GM23338 (cell line): ENCODE measurements around the gene CMIP. TPM values are rescaled to one million over a fixed set of nuclear protein-coding genes. Genes with fewer than 3 reads are reported as not detected.

Source experiments
- ATAC-seq: fragments of 200-7000 bp; cut with Tn5 transposase; 3 replicates; pipeline ENCODE4 v1.9.1; 2020
- DNase-seq: peaks from one replicate; pipeline ENCODE4 v3.0.0-alpha.2; 2015; ENCODE audit warnings: low spot score
- H2AFZ ChIP-seq: fragments of 200-600 bp; sonication (generic); 2 replicates; pipeline ENCODE4 v1.8.0; 2016; ENCODE audit warnings: antibody characterized with exemption, mild to moderate bottlenecking, moderate library complexity
- H3F3A ChIP-seq: fragments of 200-600 bp; sonication (generic); replicated peaks from 2 replicates; pipeline ENCODE4 v1.8.0; 2017; ENCODE audit warnings: antibody characterized with exemption, mixed run types, low read depth
- H3K27ac ChIP-seq: fragments of 200-600 bp; sonication (generic); 2 replicates; pipeline ENCODE4 v1.6.1; 2016; ENCODE audit warnings: low read depth
- H3K27me3 ChIP-seq: fragments of 200-600 bp; sonication (generic); 2 replicates; pipeline ENCODE4 v1.8.0; 2016; ENCODE audit warnings: mild to moderate bottlenecking, mixed run types, moderate library complexity; ENCODE audit not compliant: insufficient read depth
- H3K36me3 ChIP-seq: fragments of 200-600 bp; sonication (generic); 2 replicates; pipeline ENCODE4 v1.8.0; 2016; ENCODE audit warnings: mild to moderate bottlenecking; ENCODE audit not compliant: insufficient read depth
- H3K4me1 ChIP-seq: fragments of 200-600 bp; sonication (generic); 2 replicates; pipeline ENCODE4 v1.8.0; 2016; ENCODE audit warnings: mild to moderate bottlenecking, moderate library complexity; ENCODE audit not compliant: insufficient read depth
- H3K4me2 ChIP-seq: fragments of 200-600 bp; sonication (generic); 2 replicates; pipeline ENCODE4 v1.7.1; 2017; ENCODE audit warnings: mixed run types
- H3K4me3 ChIP-seq: fragments of 200-600 bp; sonication (generic); 2 replicates; pipeline ENCODE4 v1.6.1; 2016; ENCODE audit warnings: mixed run types
- H3K79me2 ChIP-seq: fragments of 200-600 bp; sonication (generic); replicated peaks from 2 replicates; pipeline ENCODE4 v1.8.0; 2017; ENCODE audit warnings: mild to moderate bottlenecking; ENCODE audit not compliant: insufficient read depth
- H3K9me2 ChIP-seq: fragments of 200-600 bp; sonication (generic); 2 replicates; pipeline ENCODE4 v1.8.0; 2017; ENCODE audit not compliant: insufficient read depth
- H4K20me1 ChIP-seq: fragments of 200-600 bp; sonication (generic); replicated peaks from 2 replicates; pipeline ENCODE4 v1.8.0; 2017; ENCODE audit warnings: mild to moderate bottlenecking; ENCODE audit not compliant: insufficient read depth
- H3K27ac Mint-ChIP-seq: 2 replicates; pipeline ENCODE4 v1.8.0; 2020; ENCODE audit warnings: inconsistent platforms, mild to moderate bottlenecking, moderate library complexity, mixed read lengths
- H3K27me3 Mint-ChIP-seq: 3 replicates; pipeline ENCODE4 v1.8.0; 2022; ENCODE audit warnings: low read depth, mild to moderate bottlenecking, moderate library complexity, mixed read lengths, inconsistent platforms; ENCODE audit not compliant: insufficient read depth, poor library complexity
- H3K36me3 Mint-ChIP-seq: 3 replicates; pipeline ENCODE4 v1.8.0; 2021; ENCODE audit warnings: low read depth, mild to moderate bottlenecking, inconsistent platforms, moderate library complexity, mixed read lengths
- H3K4me1 Mint-ChIP-seq: 3 replicates; pipeline ENCODE4 v1.8.0; 2020; ENCODE audit warnings: mild to moderate bottlenecking, inconsistent platforms, mixed read lengths
- H3K4me3 Mint-ChIP-seq: 3 replicates; pipeline ENCODE4 v1.8.0; 2021; ENCODE audit warnings: moderate library complexity, mild to moderate bottlenecking, inconsistent platforms, mixed read lengths
- H3K9me3 Mint-ChIP-seq: 3 replicates; pipeline ENCODE4 v1.8.0; 2020; ENCODE audit warnings: moderate library complexity, mild to moderate bottlenecking, inconsistent platforms, mixed read lengths
- CREB1 ChIP-seq: fragments of 250-450 bp; sonication (Bioruptor Pico); IDR thresholded peaks from 2 replicates; pipeline ENCODE4 v1.5.0; 2020; ENCODE audit warnings: low read depth, mild to moderate bottlenecking, moderate library complexity
- EZH2 ChIP-seq: fragments of 200-600 bp; sonication (generic); IDR thresholded peaks from one replicate; pipeline ENCODE4 v1.8.0; 2017; ENCODE audit warnings: antibody characterized with exemption, mild to moderate bottlenecking, low read depth; ENCODE audit not compliant: unreplicated experiment
- EZH2phosphoT487 ChIP-seq: fragments of 200-600 bp; sonication (generic); IDR thresholded peaks from one replicate; pipeline ENCODE4 v1.8.1; 2018; ENCODE audit warnings: antibody characterized with exemption; ENCODE audit not compliant: unreplicated experiment
- JUNB ChIP-seq: IDR thresholded peaks from one replicate; pipeline ENCODE4 v1.6.1; 2016; ENCODE audit warnings: antibody characterized with exemption; ENCODE audit not compliant: unreplicated experiment
- NANOG ChIP-seq: IDR thresholded peaks from 2 replicates; pipeline ENCODE4 v1.6.1; 2016; ENCODE audit warnings: antibody characterized with exemption, borderline replicate concordance
- POLR2AphosphoS5 ChIP-seq: IDR thresholded peaks from 2 replicates; pipeline ENCODE4 v1.6.1; 2016; ENCODE audit warnings: antibody characterized with exemption, low read depth
- STAT1 ChIP-seq: IDR thresholded peaks from one replicate; pipeline ENCODE4 v1.6.1; 2016; ENCODE audit warnings: antibody characterized with exemption; ENCODE audit not compliant: unreplicated experiment
- ZNF114 ChIP-seq: fragments of 250-450 bp; sonication (Bioruptor Pico); IDR thresholded peaks from 2 replicates; pipeline ENCODE4 v1.5.0; 2020; ENCODE audit warnings: mild to moderate bottlenecking, moderate library complexity
- ZNF331 ChIP-seq: fragments of 250-450 bp; sonication (Bioruptor Pico); IDR thresholded peaks from 2 replicates; pipeline ENCODE4 v1.5.0; 2020; ENCODE audit warnings: low read depth, mild to moderate bottlenecking, moderate library complexity
- polyA plus RNA-seq: library from polyadenylated mRNA; unstranded; fragments of >200 nt; fragmentation: Nextera tagmentation; extraction: Ambion mirVana; gene quantifications from 2 replicates; pipeline ENCODE4 v1.2.1, GENCODE V29; 2016
- total RNA-seq: library from RNA; depleted of rRNA; stranded (reverse); fragments of >200 nt; shearing (Covaris generic); gene quantifications from 2 replicates; pipeline ENCODE4 v1.2.3, GENCODE V29; 2014
- TF ChIP-seq, protein P1 (sequence below): fragments of 250-450 bp; sonication (Bioruptor Pico); IDR thresholded peaks from 2 replicates; pipeline ENCODE4 v1.5.0; 2020; ENCODE audit warnings: mild to moderate bottlenecking, moderate library complexity
- TF ChIP-seq, protein P2 (sequence below): IDR thresholded peaks from one replicate; pipeline ENCODE4 v1.6.1; 2018; ENCODE audit warnings: antibody characterized with exemption; ENCODE audit not compliant: unreplicated experiment
- TF ChIP-seq, protein P3 (sequence below): IDR thresholded peaks from 2 replicates; pipeline ENCODE4 v1.6.1; 2016; ENCODE audit warnings: antibody characterized with exemption
- TF ChIP-seq, protein P4 (sequence below), 2 experiments: fragments of 200-600 bp in 1 of 2; sonication (generic) in 1 of 2; conservative IDR thresholded peaks; 2 replicates each; pipeline versions ENCODE4 v1.5.1 to v1.6.1; 2016 to 2017; ENCODE audit warnings: antibody characterized with exemption in 2 of 2, low read depth in 2 of 2, mild to moderate bottlenecking in 2 of 2, moderate library complexity in 1 of 2

Gene CMIP
- total and polyA plus RNA-seq, 2 experiments from 2014 or later: 9.5 to 62.3 TPM

- peaks cover 10% of the 10 kb centered on the region for H3K27me3 Mint-ChIP-seq
- peaks cover 56% of the 10 kb centered on the region for H3K4me1 Mint-ChIP-seq
- Histone ChIP-seq H3K27me3 (no peaks in the 10 kb centered on the region), H3K4me3 (no peak overlapping the region), H2AFZ (no peak overlapping the region), H3K4me2 (no peak overlapping the region), H3K9me2 (no peaks in the 10 kb centered on the region), H3K4me1 (peaks cover 22% of the 10 kb centered on the region), H3K36me3 (peaks cover 24% of the 10 kb centered on the region; the same call in 1 of the 2 replicates), H3F3A (no peaks in the 10 kb centered on the region), H3K79me2 (peaks cover 23% of the 10 kb centered on the region), H3K27ac (no peak overlapping the region), H4K20me1 (peaks cover 26% of the 10 kb centered on the region)
- ATAC-seq (no peak), DNase-seq (no peak)
- H3K36me3 Mint-ChIP-seq: peaks cover 11% of the 10 kb centered on the region; the same call in 2 of the 3 replicates
- TF ChIP-seq, protein P1, sequence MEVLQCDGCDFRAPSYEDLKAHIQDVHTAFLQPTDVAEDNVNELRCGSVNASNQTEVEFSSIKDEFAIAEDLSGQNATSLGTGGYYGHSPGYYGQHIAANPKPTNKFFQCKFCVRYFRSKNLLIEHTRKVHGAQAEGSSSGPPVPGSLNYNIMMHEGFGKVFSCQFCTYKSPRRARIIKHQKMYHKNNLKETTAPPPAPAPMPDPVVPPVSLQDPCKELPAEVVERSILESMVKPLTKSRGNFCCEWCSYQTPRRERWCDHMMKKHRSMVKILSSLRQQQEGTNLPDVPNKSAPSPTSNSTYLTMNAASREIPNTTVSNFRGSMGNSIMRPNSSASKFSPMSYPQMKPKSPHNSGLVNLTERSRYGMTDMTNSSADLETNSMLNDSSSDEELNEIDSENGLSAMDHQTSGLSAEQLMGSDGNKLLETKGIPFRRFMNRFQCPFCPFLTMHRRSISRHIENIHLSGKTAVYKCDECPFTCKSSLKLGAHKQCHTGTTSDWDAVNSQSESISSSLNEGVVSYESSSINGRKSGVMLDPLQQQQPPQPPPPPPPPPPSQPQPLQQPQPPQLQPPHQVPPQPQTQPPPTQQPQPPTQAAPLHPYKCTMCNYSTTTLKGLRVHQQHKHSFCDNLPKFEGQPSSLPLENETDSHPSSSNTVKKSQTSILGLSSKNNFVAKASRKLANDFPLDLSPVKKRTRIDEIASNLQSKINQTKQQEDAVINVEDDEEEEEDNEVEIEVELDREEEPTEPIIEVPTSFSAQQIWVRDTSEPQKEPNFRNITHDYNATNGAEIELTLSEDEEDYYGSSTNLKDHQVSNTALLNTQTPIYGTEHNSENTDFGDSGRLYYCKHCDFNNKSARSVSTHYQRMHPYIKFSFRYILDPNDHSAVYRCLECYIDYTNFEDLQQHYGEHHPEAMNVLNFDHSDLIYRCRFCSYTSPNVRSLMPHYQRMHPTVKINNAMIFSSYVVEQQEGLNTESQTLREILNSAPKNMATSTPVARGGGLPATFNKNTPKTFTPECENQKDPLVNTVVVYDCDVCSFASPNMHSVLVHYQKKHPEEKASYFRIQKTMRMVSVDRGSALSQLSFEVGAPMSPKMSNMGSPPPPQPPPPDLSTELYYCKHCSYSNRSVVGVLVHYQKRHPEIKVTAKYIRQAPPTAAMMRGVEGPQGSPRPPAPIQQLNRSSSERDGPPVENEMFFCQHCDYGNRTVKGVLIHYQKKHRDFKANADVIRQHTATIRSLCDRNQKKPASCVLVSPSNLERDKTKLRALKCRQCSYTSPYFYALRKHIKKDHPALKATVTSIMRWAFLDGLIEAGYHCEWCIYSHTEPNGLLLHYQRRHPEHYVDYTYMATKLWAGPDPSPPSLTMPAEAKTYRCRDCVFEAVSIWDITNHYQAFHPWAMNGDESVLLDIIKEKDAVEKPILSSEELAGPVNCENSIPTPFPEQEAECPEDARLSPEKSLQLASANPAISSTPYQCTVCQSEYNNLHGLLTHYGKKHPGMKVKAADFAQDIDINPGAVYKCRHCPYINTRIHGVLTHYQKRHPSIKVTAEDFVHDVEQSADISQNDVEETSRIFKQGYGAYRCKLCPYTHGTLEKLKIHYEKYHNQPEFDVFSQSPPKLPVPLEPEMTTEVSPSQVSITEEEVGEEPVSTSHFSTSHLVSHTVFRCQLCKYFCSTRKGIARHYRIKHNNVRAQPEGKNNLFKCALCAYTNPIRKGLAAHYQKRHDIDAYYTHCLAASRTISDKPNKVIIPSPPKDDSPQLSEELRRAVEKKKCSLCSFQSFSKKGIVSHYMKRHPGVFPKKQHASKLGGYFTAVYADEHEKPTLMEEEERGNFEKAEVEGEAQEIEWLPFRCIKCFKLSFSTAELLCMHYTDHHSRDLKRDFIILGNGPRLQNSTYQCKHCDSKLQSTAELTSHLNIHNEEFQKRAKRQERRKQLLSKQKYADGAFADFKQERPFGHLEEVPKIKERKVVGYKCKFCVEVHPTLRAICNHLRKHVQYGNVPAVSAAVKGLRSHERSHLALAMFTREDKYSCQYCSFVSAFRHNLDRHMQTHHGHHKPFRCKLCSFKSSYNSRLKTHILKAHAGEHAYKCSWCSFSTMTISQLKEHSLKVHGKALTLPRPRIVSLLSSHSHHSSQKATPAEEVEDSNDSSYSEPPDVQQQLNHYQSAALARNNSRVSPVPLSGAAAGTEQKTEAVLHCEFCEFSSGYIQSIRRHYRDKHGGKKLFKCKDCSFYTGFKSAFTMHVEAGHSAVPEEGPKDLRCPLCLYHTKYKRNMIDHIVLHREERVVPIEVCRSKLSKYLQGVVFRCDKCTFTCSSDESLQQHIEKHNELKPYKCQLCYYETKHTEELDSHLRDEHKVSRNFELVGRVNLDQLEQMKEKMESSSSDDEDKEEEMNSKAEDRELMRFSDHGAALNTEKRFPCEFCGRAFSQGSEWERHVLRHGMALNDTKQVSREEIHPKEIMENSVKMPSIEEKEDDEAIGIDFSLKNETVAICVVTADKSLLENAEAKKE: no peak
- TF ChIP-seq NANOG: no peak
- TF ChIP-seq, protein P2, sequence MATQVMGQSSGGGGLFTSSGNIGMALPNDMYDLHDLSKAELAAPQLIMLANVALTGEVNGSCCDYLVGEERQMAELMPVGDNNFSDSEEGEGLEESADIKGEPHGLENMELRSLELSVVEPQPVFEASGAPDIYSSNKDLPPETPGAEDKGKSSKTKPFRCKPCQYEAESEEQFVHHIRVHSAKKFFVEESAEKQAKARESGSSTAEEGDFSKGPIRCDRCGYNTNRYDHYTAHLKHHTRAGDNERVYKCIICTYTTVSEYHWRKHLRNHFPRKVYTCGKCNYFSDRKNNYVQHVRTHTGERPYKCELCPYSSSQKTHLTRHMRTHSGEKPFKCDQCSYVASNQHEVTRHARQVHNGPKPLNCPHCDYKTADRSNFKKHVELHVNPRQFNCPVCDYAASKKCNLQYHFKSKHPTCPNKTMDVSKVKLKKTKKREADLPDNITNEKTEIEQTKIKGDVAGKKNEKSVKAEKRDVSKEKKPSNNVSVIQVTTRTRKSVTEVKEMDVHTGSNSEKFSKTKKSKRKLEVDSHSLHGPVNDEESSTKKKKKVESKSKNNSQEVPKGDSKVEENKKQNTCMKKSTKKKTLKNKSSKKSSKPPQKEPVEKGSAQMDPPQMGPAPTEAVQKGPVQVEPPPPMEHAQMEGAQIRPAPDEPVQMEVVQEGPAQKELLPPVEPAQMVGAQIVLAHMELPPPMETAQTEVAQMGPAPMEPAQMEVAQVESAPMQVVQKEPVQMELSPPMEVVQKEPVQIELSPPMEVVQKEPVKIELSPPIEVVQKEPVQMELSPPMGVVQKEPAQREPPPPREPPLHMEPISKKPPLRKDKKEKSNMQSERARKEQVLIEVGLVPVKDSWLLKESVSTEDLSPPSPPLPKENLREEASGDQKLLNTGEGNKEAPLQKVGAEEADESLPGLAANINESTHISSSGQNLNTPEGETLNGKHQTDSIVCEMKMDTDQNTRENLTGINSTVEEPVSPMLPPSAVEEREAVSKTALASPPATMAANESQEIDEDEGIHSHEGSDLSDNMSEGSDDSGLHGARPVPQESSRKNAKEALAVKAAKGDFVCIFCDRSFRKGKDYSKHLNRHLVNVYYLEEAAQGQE: no peak
- TF ChIP-seq, protein P3, sequence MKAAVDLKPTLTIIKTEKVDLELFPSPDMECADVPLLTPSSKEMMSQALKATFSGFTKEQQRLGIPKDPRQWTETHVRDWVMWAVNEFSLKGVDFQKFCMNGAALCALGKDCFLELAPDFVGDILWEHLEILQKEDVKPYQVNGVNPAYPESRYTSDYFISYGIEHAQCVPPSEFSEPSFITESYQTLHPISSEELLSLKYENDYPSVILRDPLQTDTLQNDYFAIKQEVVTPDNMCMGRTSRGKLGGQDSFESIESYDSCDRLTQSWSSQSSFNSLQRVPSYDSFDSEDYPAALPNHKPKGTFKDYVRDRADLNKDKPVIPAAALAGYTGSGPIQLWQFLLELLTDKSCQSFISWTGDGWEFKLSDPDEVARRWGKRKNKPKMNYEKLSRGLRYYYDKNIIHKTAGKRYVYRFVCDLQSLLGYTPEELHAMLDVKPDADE: no peak
- no peak for TF ChIP-seq CREB1
- TF ChIP-seq, protein P4, sequence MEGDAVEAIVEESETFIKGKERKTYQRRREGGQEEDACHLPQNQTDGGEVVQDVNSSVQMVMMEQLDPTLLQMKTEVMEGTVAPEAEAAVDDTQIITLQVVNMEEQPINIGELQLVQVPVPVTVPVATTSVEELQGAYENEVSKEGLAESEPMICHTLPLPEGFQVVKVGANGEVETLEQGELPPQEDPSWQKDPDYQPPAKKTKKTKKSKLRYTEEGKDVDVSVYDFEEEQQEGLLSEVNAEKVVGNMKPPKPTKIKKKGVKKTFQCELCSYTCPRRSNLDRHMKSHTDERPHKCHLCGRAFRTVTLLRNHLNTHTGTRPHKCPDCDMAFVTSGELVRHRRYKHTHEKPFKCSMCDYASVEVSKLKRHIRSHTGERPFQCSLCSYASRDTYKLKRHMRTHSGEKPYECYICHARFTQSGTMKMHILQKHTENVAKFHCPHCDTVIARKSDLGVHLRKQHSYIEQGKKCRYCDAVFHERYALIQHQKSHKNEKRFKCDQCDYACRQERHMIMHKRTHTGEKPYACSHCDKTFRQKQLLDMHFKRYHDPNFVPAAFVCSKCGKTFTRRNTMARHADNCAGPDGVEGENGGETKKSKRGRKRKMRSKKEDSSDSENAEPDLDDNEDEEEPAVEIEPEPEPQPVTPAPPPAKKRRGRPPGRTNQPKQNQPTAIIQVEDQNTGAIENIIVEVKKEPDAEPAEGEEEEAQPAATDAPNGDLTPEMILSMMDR (conservative IDR thresholded peaks at IDR 0.05; ENCODE audit: low read depth in 2 of 2): no peak
- no peak for TF ChIP-seq ZNF114 (CRISPR knock-in tag)
- TF ChIP-seq STAT1: no peak
- no peak for TF ChIP-seq ZNF331 (CRISPR knock-in tag)
- TF ChIP-seq EZH2: no peak
- TF ChIP-seq JUNB: no peak
- no peak for TF ChIP-seq EZH2phosphoT487
- TF ChIP-seq POLR2AphosphoS5: no peak
- H3K9me3 Mint-ChIP-seq: no peaks in the 10 kb centered on the region
- no peak overlapping the region for H3K27ac Mint-ChIP-seq
- no peak overlapping the region for H3K4me3 Mint-ChIP-seq
Measured at GRCh38 chr16:81654346-81654745, 209.7 kb downstream of the CMIP start.
